Endothelial cell of umbilical vein (primary cell): ENCODE measurements around the gene MTG1. TPM values are rescaled to one million over a fixed set of nuclear protein-coding genes. Genes with fewer than 3 reads are reported as not detected.

Source experiments
- BruUV-seq: library from RNA; stranded (reverse); fragments of 400-500 nt; replicated peaks from 2 replicates; lab custom pipeline; 2021; lab: Mats Ljungman, UMichigan
- CTCF ChIA-PET: fragments of 300-600, 350-600 bp; sonication (Branson Sonifier 250); formaldehyde crosslinking; loops from one replicate; lab custom pipeline; 2021; ENCODE audit warnings: antibody characterized with exemption, inconsistent platforms; lab: Charles Lee
- POLR2A ChIA-PET: fragments of 300-600, 350-600 bp; sonication (Branson Sonifier 250); formaldehyde crosslinking; loops from one replicate; lab custom pipeline; 2021; ENCODE audit warnings: antibody characterized with exemption, inconsistent platforms; lab: Charles Lee
- DNase-seq: peaks from one replicate; pipeline ENCODE4 v3.0.0-alpha.2; 2011; ENCODE audit warnings: low read depth, low spot score
- FAIRE-seq: peaks from 2 replicates; lab custom pipeline; 2011; peaks lifted over from hg19 to GRCh38; lab: Jason Lieb, UNC
- H2AFZ ChIP-seq: 2 replicates; pipeline ENCODE4 v1.6.0; 2012; ENCODE audit warnings: low read depth, low read length, control low read depth, inconsistent platforms
- H3K27ac ChIP-seq: 2 replicates; pipeline ENCODE4 v1.5.1; 2011; ENCODE audit warnings: low read depth, mild to moderate bottlenecking, control low read depth, low read length, moderate library complexity; ENCODE audit not compliant: insufficient read depth
- H3K27me3 ChIP-seq, 2 experiments: 2 replicates each; pipeline versions ENCODE4 v1.6.0 to v1.6.1; 2011; ENCODE audit warnings: low read length in 2 of 2, mixed read lengths in 1 of 2; ENCODE audit not compliant: control insufficient read depth in 2 of 2, insufficient read depth in 2 of 2
- H3K36me3 ChIP-seq, 2 experiments: 2 replicates in 1 of 2; 3 replicates in 1 of 2; pipeline ENCODE4 v1.5.1; 2011; ENCODE audit warnings: low read length in 2 of 2, mild to moderate bottlenecking in 1 of 2, moderate library complexity in 1 of 2; ENCODE audit not compliant: control insufficient read depth in 2 of 2, insufficient read depth in 2 of 2; ENCODE audit errors: extremely low read depth in 1 of 2
- H3K4me1 ChIP-seq: 3 replicates; pipeline ENCODE4 v1.5.1; 2011; ENCODE audit warnings: mild to moderate bottlenecking, low read length; ENCODE audit not compliant: control insufficient read depth, insufficient read depth; ENCODE audit errors: extremely low read depth
- H3K4me2 ChIP-seq: 2 replicates; pipeline ENCODE4 v1.6.1; 2011; ENCODE audit warnings: low read length, control low read depth, mixed read lengths; ENCODE audit not compliant: insufficient read depth
- H3K4me3 ChIP-seq, 3 experiments: fragments of 200-600 bp in 1 of 3; sonication (generic), shearing (Covaris generic) in 1 of 3; replicated peaks in 1 of 3; 2 replicates each; pipeline ENCODE4 v1.5.1; 2011 to 2016; ENCODE audit warnings: control low read depth in 3 of 3, low read length in 3 of 3, mild to moderate bottlenecking in 2 of 3, inconsistent platforms in 1 of 3, low read depth in 1 of 3, moderate library complexity in 1 of 3; ENCODE audit not compliant: insufficient read depth in 1 of 3
- H3K79me2 ChIP-seq: 2 replicates; pipeline ENCODE4 v1.6.0; 2012; ENCODE audit warnings: low read length, inconsistent platforms; ENCODE audit not compliant: control insufficient read depth, insufficient read depth
- H3K9ac ChIP-seq: replicated peaks from 2 replicates; pipeline ENCODE3; 2011; ENCODE audit warnings: low read length, control low read depth; ENCODE audit not compliant: insufficient read depth; ENCODE audit errors: extremely low read depth
- H3K9me1 ChIP-seq: replicated peaks from 3 replicates; pipeline ENCODE4 v1.6.0; 2011; ENCODE audit warnings: mild to moderate bottlenecking, low read length; ENCODE audit not compliant: control insufficient read depth, insufficient read depth; ENCODE audit errors: extremely low read depth
- H3K9me3 ChIP-seq: replicated peaks from 2 replicates; pipeline ENCODE4 v1.5.1; 2012; ENCODE audit warnings: low read length, inconsistent platforms; ENCODE audit not compliant: control insufficient read depth, insufficient read depth
- H4K20me1 ChIP-seq: replicated peaks from 2 replicates; pipeline ENCODE3; 2011; ENCODE audit warnings: mild to moderate bottlenecking, low read length; ENCODE audit not compliant: control insufficient read depth, insufficient read depth; ENCODE audit errors: extremely low read depth
- FOS ChIP-seq: IDR thresholded peaks from 2 replicates; pipeline ENCODE4 v1.6.1; 2011; ENCODE audit warnings: mild to moderate bottlenecking, low read length, moderate library complexity, borderline replicate concordance; ENCODE audit not compliant: insufficient read depth
- GATA2 ChIP-seq: IDR thresholded peaks from 2 replicates; pipeline ENCODE4 v1.7.0; 2011; ENCODE audit warnings: low read depth, mild to moderate bottlenecking, moderate library complexity, mixed read lengths, low read length; ENCODE audit not compliant: insufficient read length, insufficient read depth
- JUN ChIP-seq: IDR thresholded peaks from 2 replicates; pipeline ENCODE4 v1.6.1; 2011; ENCODE audit warnings: borderline replicate concordance, low read depth; ENCODE audit not compliant: insufficient read length, insufficient read depth
- POLR2AphosphoS5 ChIP-seq: IDR thresholded peaks from 2 replicates; pipeline ENCODE4 v1.6.1; 2012; ENCODE audit warnings: low read depth, mild to moderate bottlenecking, control low read depth, low read length, moderate library complexity; ENCODE audit not compliant: insufficient read depth
- dilution Hi-C: fragments of 300-500 bp; cut with MboI; formaldehyde crosslinking; loops from one replicate; pipeline ENCODE4 v1.15.0; 2019; ENCODE audit warnings: low sequenced_read_pairs; ENCODE audit not compliant: extremely low pct_ligation_motif_present
- intact Hi-C: fragments of 100-400 bp; cut with micrococcal nuclease; formaldehyde crosslinking; loops from one replicate; pipeline ENCODE4 v1.10.0; 2022
- polyA plus RNA-seq, 4 experiments: library from polyadenylated mRNA; depleted of rRNA in 3 of 4; stranded (reverse) in 3 of 4; unstranded in 1 of 4; fragments of >200 nt; gene quantifications; 2 replicates each; pipeline versions ENCODE4 v1.2.1 to v1.2.3, GENCODE V29; 2011 to 2012; ENCODE audit warnings: missing spikeins in 1 of 4
- total RNA-seq: library from RNA; stranded (reverse); gene quantifications from 2 replicates; pipeline ENCODE4 v1.2.3, GENCODE V29; 2021
- TF ChIP-seq, protein P1 (sequence below), 2 donors: IDR thresholded peaks; 1 replicate in 1 of 2; 2 replicates in 1 of 2; pipeline ENCODE4 v1.5.1; 2011; ENCODE audit warnings: low read length in 2 of 2, mild to moderate bottlenecking in 2 of 2, moderate library complexity in 2 of 2, control low read depth in 1 of 2, inconsistent platforms in 1 of 2, low read depth in 1 of 2; ENCODE audit not compliant: insufficient read depth in 1 of 2; ENCODE audit errors: extremely low read depth in 1 of 2

Gene MTG1
- total and polyA plus RNA-seq, 2 donors (not counting 3 experiments of a cell fraction or from before 2014, with no cell fraction given): 66.5 to 91.6 TPM

DNA sequence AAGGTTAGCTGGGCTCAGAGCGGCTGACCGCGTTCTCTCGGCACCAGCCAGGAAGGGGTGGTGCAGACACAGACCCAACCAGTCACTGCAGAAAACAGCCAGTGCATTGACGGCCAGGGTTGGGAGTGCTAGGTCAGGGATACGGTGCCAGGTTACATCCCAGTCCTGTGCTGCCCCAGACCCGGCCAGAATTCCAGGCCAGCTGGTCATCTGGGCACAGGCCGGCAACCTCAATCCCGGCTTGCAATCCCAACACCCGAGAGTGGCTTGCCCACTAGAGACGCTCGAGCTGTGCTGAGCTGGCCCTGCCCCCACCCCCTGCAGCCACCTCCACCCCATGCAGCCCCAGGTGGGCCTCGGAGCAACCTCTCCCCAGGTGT lies 43.0 kb upstream of the MTG1 start:
- intact Hi-C loops: no loop called here
- no peaks in the 10 kb centered on the region for H4K20me1 ChIP-seq
- no peak overlapping the region for H3K4me3 ChIP-seq
- POLR2A ChIA-PET: no interaction called here
- H3K4me2 ChIP-seq: no peak overlapping the region
- no peaks in the 10 kb centered on the region for H3K27me3 ChIP-seq
- no peak for TF ChIP-seq GATA2
- TF ChIP-seq, protein P1, sequence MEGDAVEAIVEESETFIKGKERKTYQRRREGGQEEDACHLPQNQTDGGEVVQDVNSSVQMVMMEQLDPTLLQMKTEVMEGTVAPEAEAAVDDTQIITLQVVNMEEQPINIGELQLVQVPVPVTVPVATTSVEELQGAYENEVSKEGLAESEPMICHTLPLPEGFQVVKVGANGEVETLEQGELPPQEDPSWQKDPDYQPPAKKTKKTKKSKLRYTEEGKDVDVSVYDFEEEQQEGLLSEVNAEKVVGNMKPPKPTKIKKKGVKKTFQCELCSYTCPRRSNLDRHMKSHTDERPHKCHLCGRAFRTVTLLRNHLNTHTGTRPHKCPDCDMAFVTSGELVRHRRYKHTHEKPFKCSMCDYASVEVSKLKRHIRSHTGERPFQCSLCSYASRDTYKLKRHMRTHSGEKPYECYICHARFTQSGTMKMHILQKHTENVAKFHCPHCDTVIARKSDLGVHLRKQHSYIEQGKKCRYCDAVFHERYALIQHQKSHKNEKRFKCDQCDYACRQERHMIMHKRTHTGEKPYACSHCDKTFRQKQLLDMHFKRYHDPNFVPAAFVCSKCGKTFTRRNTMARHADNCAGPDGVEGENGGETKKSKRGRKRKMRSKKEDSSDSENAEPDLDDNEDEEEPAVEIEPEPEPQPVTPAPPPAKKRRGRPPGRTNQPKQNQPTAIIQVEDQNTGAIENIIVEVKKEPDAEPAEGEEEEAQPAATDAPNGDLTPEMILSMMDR (IDR thresholded peaks at IDR 0.05; ENCODE audit: extremely low read depth in 1 of 2, insufficient read depth in 1 of 2, low read depth in 1 of 2, low read length in 2 of 2): no peak
- no peak for TF ChIP-seq POLR2AphosphoS5
- no peak for TF ChIP-seq JUN
- no peak for TF ChIP-seq FOS
- CTCF ChIA-PET: no interaction called here
- H3K9me1 ChIP-seq: no peaks in the 10 kb centered on the region
- dilution Hi-C loops: no loop called here
- H2AFZ ChIP-seq: no peak overlapping the region
- H3K27ac ChIP-seq: no peak overlapping the region
- H3K79me2 ChIP-seq: no peaks in the 10 kb centered on the region
- no peaks in the 10 kb centered on the region for H3K9me3 ChIP-seq
- no peak for FAIRE-seq
- no peaks in the 10 kb centered on the region for H3K36me3 ChIP-seq
- no peaks in the 10 kb centered on the region for H3K4me1 ChIP-seq
- H3K9ac ChIP-seq: no peak overlapping the region
- no peak for DNase-seq
- BruUV-seq: no TSS peak
